Prostate gland (tissue), 2 donors: Measurements from ENCODE around the gene PLPPR1. TPM values are rescaled to one million over a fixed set of nuclear protein-coding genes. Genes with fewer than 3 reads are reported as not detected.

Experiments used
- DNase-seq: peaks from one replicate; pipeline ENCODE4 v3.0.0-alpha.2; 2019; ENCODE audit warnings: low spot score
- H3K27ac ChIP-seq, 2 donors: fragments of 200-600 bp; sonication (generic); 2 replicates each; pipeline ENCODE4 v1.5.1; 2017 to 2019
- H3K27me3 ChIP-seq: fragments of 200-600 bp; sonication (generic); replicated peaks from 2 replicates; pipeline ENCODE4 v1.5.1; 2019; ENCODE audit not compliant: insufficient read depth
- H3K36me3 ChIP-seq, 2 donors: fragments of 200-600 bp; sonication (generic); 1 replicate in 1 of 2; 2 replicates in 1 of 2; pipeline versions ENCODE4 v1.5.1 to v1.8.1; 2017 to 2019
- H3K4me1 ChIP-seq: fragments of 200-600 bp; sonication (generic); replicated peaks from 2 replicates; pipeline ENCODE4 v1.5.1; 2019
- H3K4me3 ChIP-seq, 2 donors: fragments of 200-600 bp; sonication (generic); 2 replicates each; pipeline ENCODE4 v1.5.1; 2017 to 2019
- H3K9me3 ChIP-seq: fragments of 200-600 bp; sonication (generic); 2 replicates; pipeline ENCODE4 v1.5.1; 2017
- POLR2A ChIP-seq: fragments of 450-650 bp; IDR thresholded peaks from one replicate; pipeline ENCODE4 v1.6.1; 2016; ENCODE audit warnings: antibody characterized with exemption, mild to moderate bottlenecking
- POLR2AphosphoS5 ChIP-seq: sonication (generic); formaldehyde crosslinking; IDR thresholded peaks from one replicate; pipeline ENCODE4 v1.6.1; 2017; ENCODE audit warnings: antibody characterized with exemption
- WGBS: methylation state at CpG from one replicate; pipeline ENCODE4 v1.1.5; 2018; 5-methylcytosine and 5-hydroxymethylcytosine counted together
- intact Hi-C: fragments of 100-400 bp; cut with DNase I; formaldehyde crosslinking; loops from one replicate; pipeline ENCODE4 v1.14.2; 2022
- total RNA-seq, 2 donors: library from RNA; depleted of rRNA; stranded (reverse); fragments of >200 nt; gene quantifications; one replicate each; pipeline ENCODE4 v1.1.0, GENCODE V29; 2016
- TF ChIP-seq, protein P1 (sequence below), 4 experiments: fragments of 200-600 bp in 2 of 4; fragments of 450-650 bp in 2 of 4; sonication (generic) in 2 of 4; IDR thresholded peaks; 1 replicate in 3 of 4; 2 replicates in 1 of 4; pipeline ENCODE4 v1.5.1; 2016 to 2019; ENCODE audit warnings: antibody characterized with exemption in 4 of 4, mild to moderate bottlenecking in 2 of 4, moderate library complexity in 2 of 4

Gene PLPPR1
- total RNA-seq, 2 donors from 2014 or later, result 2.8 TPM; not detected in 1

DNA sequence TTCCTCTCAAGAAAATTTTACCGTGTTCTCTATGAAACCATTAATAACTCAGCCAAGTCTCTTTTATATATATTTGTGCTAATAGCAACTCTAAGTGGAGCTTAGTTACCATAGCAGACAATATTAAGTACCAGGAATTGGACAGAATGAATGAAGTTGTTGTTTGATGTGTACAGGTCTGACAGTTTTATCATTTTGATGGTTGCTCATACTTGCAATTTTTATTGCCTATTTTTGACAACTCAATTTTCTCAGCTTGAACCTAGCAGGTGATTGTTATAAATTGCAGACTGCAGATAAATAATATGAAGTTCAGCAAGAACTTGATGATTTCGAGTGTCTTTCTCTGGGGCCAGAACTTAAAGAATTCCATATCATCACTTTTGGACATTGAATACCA lies 163.2 kb downstream of the PLPPR1 start:
- Histone ChIP-seq H3K4me1 (no peaks in the 10 kb centered on the region), H3K36me3 (no peaks in the 10 kb centered on the region), H3K9me3 (no peaks in the 10 kb centered on the region), H3K27ac (no peak overlapping the region), H3K4me3 (no peak overlapping the region), H3K27me3 (no peaks in the 10 kb centered on the region)
- no peak for TF ChIP-seq POLR2A
- TF ChIP-seq, protein P1, sequence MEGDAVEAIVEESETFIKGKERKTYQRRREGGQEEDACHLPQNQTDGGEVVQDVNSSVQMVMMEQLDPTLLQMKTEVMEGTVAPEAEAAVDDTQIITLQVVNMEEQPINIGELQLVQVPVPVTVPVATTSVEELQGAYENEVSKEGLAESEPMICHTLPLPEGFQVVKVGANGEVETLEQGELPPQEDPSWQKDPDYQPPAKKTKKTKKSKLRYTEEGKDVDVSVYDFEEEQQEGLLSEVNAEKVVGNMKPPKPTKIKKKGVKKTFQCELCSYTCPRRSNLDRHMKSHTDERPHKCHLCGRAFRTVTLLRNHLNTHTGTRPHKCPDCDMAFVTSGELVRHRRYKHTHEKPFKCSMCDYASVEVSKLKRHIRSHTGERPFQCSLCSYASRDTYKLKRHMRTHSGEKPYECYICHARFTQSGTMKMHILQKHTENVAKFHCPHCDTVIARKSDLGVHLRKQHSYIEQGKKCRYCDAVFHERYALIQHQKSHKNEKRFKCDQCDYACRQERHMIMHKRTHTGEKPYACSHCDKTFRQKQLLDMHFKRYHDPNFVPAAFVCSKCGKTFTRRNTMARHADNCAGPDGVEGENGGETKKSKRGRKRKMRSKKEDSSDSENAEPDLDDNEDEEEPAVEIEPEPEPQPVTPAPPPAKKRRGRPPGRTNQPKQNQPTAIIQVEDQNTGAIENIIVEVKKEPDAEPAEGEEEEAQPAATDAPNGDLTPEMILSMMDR (IDR thresholded peaks at IDR 0.05), result no peak
- no peak for TF ChIP-seq POLR2AphosphoS5
- no peak for DNase-seq
- intact Hi-C loops, result no loop called here
- WGBS, result 66% methylated on average over 2 of the region's 2 CpGs

DNA sequence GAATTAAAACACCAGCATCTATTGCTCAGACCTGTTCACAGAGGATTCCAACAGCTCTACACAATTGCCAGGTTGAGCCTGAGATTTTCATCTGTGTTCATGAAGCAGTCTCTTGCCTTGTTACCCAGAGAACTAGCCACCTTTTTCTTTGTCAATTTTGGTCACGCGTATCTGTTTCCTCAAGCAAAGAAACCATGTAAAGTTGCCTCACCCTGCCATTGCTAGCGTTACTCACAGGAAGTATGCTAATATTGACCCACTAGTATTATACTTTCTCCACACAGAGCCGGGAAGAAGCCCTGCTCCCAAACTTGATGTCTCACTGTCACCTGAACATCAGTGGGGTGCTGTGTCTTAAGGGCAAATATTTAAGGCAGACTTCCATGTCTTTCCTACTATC lies 168.5 kb downstream of the PLPPR1 start:
- Histone ChIP-seq H3K4me3 (no peak overlapping the region), H3K4me1 (no peaks in the 10 kb centered on the region), H3K27ac (no peak overlapping the region), H3K36me3 (no peaks in the 10 kb centered on the region), H3K9me3 (no peaks in the 10 kb centered on the region), H3K27me3 (no peaks in the 10 kb centered on the region)
- intact Hi-C loops, result no loop called here
- WGBS, result 62% methylated on average over 4 of the region's 4 CpGs
- no peak for DNase-seq
- TF ChIP-seq POLR2AphosphoS5 (no peak), POLR2A (no peak)
- TF ChIP-seq, protein P1 (IDR thresholded peaks at IDR 0.05), result no peak

DNA sequence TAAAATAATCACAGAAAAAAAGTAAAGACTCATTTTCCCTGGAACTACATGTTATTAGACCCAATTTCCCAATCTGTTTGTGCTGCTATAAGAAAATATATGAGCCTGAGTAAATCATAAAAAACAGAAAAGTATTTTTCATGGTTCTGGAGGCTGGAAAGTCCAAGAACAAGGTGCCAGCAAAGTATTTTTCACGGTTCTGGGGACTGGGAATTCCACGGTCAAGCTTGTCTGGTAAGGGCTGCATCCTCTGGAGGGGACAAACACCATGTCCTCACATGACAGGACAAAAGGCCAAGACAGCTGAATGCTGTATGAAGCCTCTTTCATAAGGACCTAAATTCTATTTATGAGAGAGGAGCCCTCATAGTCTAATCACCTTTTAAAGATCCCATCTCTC lies 172.3 kb downstream of the PLPPR1 start:
- no peak for TF ChIP-seq POLR2AphosphoS5
- TF ChIP-seq, protein P1 (IDR thresholded peaks at IDR 0.05), result no peak
- TF ChIP-seq POLR2A, result no peak
- Histone ChIP-seq H3K4me1 (no peaks in the 10 kb centered on the region), H3K27ac (no peak overlapping the region), H3K27me3 (no peaks in the 10 kb centered on the region), H3K9me3 (no peaks in the 10 kb centered on the region), H3K36me3 (no peaks in the 10 kb centered on the region), H3K4me3 (no peak overlapping the region)
- no peak for DNase-seq
- intact Hi-C loops, result no loop called here
- WGBS, result 85% methylated on average over 2 of the region's 2 CpGs

DNA sequence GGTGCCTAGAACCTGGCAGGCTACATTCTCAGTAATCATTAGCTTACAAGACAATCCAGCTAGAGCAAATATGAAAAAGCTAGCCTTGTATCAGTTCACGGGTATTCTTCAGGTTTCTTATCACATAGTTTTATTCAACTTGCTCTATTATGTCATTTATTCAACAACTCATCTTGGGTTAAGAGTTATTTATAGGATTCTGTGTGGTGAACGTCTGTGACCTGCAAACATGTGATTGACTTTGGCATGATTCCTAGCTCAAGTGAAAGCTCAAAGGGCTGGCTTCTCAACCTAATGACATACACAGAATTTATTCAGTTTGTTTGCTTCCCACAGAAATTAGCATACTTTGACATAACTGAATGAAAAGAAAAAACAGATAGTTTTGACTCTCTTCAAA lies 173.1 kb downstream of the PLPPR1 start:
- H3K27ac ChIP-seq, result no peak overlapping the region
- H3K4me1 ChIP-seq, result no peaks in the 10 kb centered on the region
- H3K4me3 ChIP-seq, result no peak overlapping the region
- TF ChIP-seq POLR2AphosphoS5 (no peak), POLR2A (no peak)
- TF ChIP-seq, protein P1 (IDR thresholded peaks at IDR 0.05), result no peak
- no peak for DNase-seq
- intact Hi-C loops, result no loop called here
- H3K27me3 ChIP-seq, result no peaks in the 10 kb centered on the region
- WGBS, result 17% methylated on average over 2 of the region's 2 CpGs
- H3K36me3 ChIP-seq, result no peaks in the 10 kb centered on the region
- H3K9me3 ChIP-seq, result no peaks in the 10 kb centered on the region

DNA sequence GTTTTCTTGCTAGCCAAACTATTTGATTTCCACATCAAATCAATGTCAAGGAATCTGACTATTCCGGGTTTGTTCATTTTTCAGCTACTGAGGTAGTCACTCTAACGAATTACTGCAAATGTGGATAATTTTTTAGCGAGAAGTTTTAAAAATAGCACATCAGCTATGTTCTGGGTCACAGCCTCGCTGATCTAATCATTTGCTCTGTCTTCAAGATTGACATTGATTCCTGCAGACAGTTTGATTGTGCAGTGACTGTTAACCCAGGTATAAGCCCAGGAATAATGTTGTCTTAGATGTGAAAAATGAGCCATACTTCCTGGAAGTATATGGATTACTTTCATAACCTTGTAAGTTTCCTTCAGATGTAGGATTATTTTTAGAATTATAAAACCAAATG lies 181.1 kb downstream of the PLPPR1 start:
- Histone ChIP-seq H3K4me3 (no peak overlapping the region), H3K9me3 (no peaks in the 10 kb centered on the region), H3K36me3 (no peaks in the 10 kb centered on the region), H3K27ac (no peak overlapping the region), H3K27me3 (no peaks in the 10 kb centered on the region), H3K4me1 (no peaks in the 10 kb centered on the region)
- intact Hi-C loops, result no loop called here
- 78% methylated on average over 4 of the region's 4 CpGs for WGBS
- TF ChIP-seq, protein P1 (IDR thresholded peaks at IDR 0.05), result no peak
- TF ChIP-seq POLR2A (no peak), POLR2AphosphoS5 (no peak)
- DNase-seq, result no peak
